Muscle layer of duodenum (tissue), 2 donors: Measurements from ENCODE around the gene SPECC1.

ENCODE experiments used
- H3K27ac ChIP-seq: one replicate; pipeline ENCODE4 v1.7.0; 2013; ENCODE audit warnings: mild to moderate bottlenecking, low read length
- H3K27me3 ChIP-seq: one replicate; pipeline ENCODE4 v1.7.0; 2013; ENCODE audit warnings: low read depth, mild to moderate bottlenecking, control low read depth, low read length
- H3K36me3 ChIP-seq, 2 donors: one replicate each; pipeline ENCODE4 v1.7.0; 2013; ENCODE audit warnings: low read length in 2 of 2, control low read depth in 1 of 2, mild to moderate bottlenecking in 1 of 2; ENCODE audit not compliant: insufficient read depth in 2 of 2, control insufficient read depth in 1 of 2
- H3K4me1 ChIP-seq, 2 donors: one replicate each; pipeline ENCODE4 v1.7.0; 2013; ENCODE audit warnings: low read length in 2 of 2, mild to moderate bottlenecking in 2 of 2, control low read depth in 1 of 2, moderate library complexity in 1 of 2; ENCODE audit not compliant: insufficient read depth in 2 of 2, control insufficient read depth in 1 of 2
- H3K4me3 ChIP-seq, 2 donors: one replicate each; pipeline ENCODE4 v1.7.0; 2013; ENCODE audit warnings: low read length in 2 of 2, low read depth in 1 of 2, mild to moderate bottlenecking in 1 of 2
- H3K9me3 ChIP-seq, 2 donors: one replicate each; pipeline ENCODE4 v1.7.0; 2013; ENCODE audit warnings: low read length in 2 of 2, control low read depth in 1 of 2, mild to moderate bottlenecking in 1 of 2; ENCODE audit not compliant: control insufficient read depth in 1 of 2
- donor health status: healthy.

Gene SPECC1

DNA sequence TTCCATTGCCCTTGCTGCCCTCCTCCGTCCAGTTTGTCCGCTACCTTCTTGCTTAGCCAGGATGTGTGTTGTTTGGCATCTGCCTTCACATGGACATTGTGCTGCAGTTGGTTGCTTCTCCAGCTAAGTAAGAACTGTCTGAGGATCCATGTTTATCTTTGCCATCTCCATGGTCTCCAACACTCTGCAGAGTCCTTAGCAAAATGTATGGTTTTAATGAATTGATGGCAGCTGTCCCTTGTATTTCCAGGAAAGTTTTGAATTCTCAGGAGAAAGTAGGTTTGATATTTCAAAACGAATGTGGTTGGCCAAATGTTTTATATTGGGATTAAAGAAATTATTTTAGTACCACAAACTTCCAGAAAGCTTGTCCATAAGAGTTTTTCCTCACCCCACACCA is 160.9 kb downstream of the SPECC1 start:
- Histone ChIP-seq H3K9me3 (no peaks in the 10 kb centered on the region), H3K36me3 (no peaks in the 10 kb centered on the region), H3K27ac (no peak overlapping the region), H3K27me3 (no peaks in the 10 kb centered on the region), H3K4me1 (no peaks in the 10 kb centered on the region), H3K4me3 (no peak overlapping the region)

DNA sequence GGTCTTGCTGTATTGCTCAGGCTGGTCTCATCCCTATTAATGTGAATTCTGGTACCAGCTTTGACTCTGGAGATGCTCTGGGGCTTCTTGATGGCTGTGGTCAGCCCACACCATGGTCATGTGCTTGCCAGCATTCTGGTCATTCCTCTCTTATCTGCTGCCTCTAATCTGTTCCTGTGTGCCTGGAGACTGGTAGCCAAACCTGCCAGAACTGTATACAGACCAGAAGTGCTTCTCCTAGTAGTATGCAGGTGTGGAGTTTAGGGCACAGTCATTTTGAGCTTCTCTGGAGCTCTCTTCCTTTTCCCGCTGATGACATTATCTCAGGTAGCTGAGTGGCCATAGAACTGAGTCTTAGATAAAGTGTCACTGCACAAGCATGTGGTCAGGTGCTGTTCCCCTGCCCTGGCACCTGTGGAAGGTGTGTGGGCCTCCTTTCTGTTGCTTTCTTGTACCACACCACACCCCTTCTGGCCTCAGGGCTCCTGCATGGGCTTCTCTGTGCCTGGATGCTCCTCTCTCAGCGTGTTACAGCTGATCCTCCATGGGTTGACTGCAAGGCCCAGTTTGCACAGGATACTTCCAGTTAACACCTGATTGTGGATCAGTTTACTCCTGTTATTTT is 162.7 kb downstream of the SPECC1 start:
- Histone ChIP-seq H3K9me3 (no peaks in the 10 kb centered on the region), H3K27me3 (no peaks in the 10 kb centered on the region), H3K27ac (no peak overlapping the region), H3K4me1 (no peaks in the 10 kb centered on the region), H3K36me3 (no peaks in the 10 kb centered on the region), H3K4me3 (no peak overlapping the region)

DNA sequence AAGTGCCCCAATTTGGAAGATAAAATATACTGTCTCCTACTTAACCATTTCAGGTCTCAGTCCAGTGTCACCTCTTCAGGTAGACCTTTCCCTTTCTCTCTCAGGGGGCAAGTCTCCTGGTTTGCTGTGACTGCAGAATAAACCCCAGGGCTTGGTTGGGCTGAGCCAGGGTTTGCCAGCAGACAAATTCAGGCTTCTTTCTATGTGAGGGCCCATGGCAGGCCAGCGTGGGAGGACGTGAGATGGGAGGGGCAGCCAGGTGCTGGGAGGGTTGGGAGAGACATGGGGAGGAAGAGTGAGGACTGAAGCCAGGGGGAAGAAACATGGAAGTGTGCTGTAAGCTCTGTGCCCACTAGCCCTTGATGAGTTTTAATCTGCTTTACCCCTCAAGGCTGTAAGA is 163.2 kb downstream of the SPECC1 start:
- Histone ChIP-seq H3K27ac (no peak overlapping the region), H3K9me3 (no peaks in the 10 kb centered on the region), H3K4me3 (no peak overlapping the region), H3K27me3 (no peaks in the 10 kb centered on the region), H3K36me3 (no peaks in the 10 kb centered on the region), H3K4me1 (no peaks in the 10 kb centered on the region)

DNA sequence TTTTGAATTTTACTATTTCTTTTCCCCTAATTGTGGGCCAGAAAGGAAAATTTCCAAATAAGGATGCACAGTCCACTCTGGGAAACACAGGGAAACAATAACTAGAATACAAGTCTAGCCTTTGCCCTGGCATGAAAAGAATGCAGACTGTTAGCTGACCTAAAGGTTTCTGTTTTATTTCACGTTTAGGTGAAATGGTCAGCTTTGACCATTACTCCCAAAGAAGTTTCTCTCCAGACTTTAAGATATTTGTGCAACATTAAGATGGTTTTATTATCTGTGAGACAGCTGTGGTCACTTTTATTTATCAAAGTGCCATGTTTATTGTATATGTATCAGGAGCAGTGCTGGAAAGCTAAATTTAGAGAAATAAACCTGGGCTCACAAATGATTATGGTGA is 163.9 kb downstream of the SPECC1 start:
- Histone ChIP-seq H3K4me3 (no peak overlapping the region), H3K9me3 (no peaks in the 10 kb centered on the region), H3K27ac (no peak overlapping the region), H3K36me3 (no peaks in the 10 kb centered on the region), H3K4me1 (no peaks in the 10 kb centered on the region), H3K27me3 (no peaks in the 10 kb centered on the region)

DNA sequence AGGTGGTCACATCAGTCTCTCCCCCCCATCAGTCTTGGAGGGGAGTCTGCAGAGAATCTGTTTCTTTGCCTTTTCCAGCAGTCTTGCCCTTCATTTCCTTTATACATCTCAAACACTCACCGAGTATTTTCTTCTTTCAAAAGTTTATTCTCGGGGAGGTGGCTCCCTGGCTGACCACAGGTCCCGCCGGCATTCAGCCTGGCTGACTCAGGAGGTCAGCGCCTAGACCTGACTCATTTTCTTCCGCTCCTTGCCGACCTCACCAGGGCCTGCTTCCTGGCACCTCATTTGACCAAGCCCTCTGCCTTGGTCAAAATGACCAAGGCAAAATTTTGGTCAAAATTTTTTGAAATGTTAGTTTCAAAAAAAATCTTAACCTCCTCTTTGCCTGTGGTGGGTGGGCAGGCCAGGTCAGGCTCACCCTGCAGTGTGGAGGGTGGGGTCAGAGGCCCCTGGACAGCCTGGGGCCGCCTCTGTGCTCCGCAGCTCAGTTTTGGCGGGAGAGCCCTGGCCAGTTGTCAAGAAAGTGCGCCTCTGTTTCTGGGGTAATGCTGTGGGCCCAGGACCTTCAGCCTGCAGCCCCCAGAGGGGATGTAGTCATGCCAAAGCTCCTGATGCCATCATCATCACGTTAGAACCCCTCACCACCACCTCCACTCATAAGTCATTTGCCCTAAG is 165.6 kb downstream of the SPECC1 start:
- Histone ChIP-seq H3K4me3 (no peak overlapping the region), H3K36me3 (no peaks in the 10 kb centered on the region), H3K4me1 (no peaks in the 10 kb centered on the region), H3K9me3 (no peaks in the 10 kb centered on the region), H3K27me3 (no peaks in the 10 kb centered on the region), H3K27ac (no peak overlapping the region)

DNA sequence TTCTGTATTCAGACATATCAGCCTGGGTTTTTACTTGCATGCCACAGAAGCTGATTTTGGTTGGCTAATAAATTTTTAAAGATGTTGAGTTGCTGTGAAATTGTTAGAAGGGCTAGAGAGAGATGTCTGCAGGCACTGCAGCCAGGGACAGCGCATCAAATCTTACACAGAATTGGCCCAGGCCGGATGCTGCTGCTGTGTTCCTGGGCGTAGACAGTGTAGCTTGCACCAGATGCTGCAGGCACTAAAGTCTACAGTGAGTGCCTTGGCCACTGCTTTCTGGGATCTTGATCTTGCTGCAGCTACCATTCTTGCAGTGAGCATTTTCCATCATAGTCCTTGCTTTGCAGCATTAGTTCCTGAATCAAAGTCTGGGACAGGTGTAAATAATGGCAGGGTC is 169.9 kb downstream of the SPECC1 start:
- Histone ChIP-seq H3K4me1 (no peaks in the 10 kb centered on the region), H3K36me3 (no peaks in the 10 kb centered on the region), H3K27me3 (no peaks in the 10 kb centered on the region), H3K27ac (no peak overlapping the region), H3K9me3 (no peaks in the 10 kb centered on the region), H3K4me3 (no peak overlapping the region)

DNA sequence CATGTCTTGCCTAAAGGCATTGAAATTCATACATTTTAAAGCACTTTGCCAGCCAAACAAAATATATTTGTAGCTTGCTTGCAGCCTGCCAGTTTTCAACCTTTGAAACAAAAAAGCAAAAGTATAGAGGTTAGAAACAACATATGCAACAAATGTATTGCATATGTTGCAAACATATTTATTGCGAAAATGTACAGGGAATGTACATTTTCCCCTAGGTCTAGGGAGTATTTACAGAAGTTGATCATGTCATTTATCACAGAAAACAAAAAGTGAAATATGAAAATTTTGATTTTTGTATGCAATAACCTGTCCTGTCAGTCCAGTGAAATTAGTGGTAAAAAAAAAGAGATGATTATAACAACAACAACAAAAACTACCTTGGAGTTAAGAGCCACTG is 171.5 kb downstream of the SPECC1 start:
- Histone ChIP-seq H3K27ac (no peak overlapping the region), H3K4me1 (no peaks in the 10 kb centered on the region), H3K27me3 (no peaks in the 10 kb centered on the region), H3K9me3 (no peaks in the 10 kb centered on the region), H3K36me3 (no peaks in the 10 kb centered on the region), H3K4me3 (no peak overlapping the region)

DNA sequence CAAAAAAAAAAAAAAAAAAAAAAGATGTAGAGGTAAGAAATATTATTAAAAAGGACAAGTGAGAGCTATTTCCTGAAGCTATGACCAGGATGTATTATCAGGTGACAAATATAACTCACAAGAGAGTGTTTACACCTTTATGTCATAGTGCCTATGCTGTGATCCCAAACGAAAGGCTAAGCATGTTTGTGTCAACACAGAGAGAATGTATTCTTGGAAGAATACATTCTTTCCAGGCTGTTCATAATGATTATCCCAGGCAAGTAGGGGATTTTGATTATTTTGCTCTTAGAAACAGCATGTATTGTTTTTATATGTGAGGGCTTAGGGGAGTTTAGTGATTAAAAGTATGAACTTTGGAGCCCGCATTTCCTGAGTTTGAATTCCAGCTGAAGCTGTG is 175.0 kb downstream of the SPECC1 start:
- Histone ChIP-seq H3K4me3 (no peak overlapping the region), H3K36me3 (no peaks in the 10 kb centered on the region), H3K27me3 (no peaks in the 10 kb centered on the region), H3K9me3 (no peaks in the 10 kb centered on the region), H3K4me1 (no peaks in the 10 kb centered on the region), H3K27ac (no peak overlapping the region)

DNA sequence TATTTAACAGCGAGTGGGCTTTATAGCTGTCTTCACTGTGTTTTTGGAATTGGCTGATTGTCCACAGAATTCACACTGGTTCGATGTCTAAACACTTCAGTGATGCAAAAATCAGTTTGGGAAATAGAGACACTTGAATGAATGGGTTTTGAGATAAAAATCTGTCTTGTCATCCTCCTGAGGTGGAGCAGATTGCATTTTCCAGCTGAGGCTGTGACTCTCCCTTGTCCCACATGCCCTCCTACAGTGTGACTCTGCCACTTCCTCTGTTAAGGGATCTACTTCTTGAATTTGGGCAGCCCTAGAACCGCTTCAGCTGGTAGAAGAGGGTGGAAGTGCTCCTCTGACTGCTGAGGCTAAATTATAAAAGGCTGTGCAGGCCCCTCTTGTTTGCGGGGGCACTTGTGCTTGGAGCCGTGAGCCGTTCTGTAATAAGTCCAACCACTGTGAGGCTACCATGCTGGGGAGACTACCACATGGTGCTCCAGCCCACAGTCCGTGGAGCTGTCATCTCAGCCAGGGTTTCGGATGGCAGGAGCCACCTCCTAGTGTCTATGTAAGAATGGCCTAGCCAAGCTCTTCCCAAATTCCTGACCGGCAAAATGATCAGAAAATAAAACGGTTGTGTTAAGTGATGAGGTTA is 175.9 kb downstream of the SPECC1 start:
- H3K4me1 ChIP-seq, result no peaks in the 10 kb centered on the region
- no peak overlapping the region for H3K27ac ChIP-seq
- H3K36me3 ChIP-seq, result no peaks in the 10 kb centered on the region

DNA sequence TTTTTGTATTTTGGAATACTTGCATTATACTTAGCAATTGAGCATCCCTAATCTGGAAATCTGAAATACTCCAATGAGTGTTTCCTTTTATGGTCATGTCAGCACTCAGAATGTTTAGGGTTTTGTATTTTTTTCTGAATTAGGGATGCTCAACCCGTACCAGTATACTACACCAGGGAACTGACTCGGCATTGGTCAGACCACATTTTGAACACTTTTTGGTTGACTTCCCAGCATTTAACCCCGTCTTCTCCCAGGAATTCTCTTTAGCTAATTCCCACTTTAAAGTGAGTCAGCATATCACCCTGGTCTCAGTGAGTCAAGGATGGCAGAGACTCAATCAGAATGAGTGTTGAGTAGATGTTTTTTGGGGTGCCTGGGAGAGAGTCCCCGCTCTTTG is 177.9 kb downstream of the SPECC1 start:
- Histone ChIP-seq H3K27ac (no peak overlapping the region), H3K36me3 (no peaks in the 10 kb centered on the region), H3K4me3 (no peak overlapping the region), H3K9me3 (no peaks in the 10 kb centered on the region), H3K27me3 (no peaks in the 10 kb centered on the region), H3K4me1 (peaks cover 0 to 5% of the 10 kb centered on the region in 2 donors)

More for the DNA sequence above, 175.9 kb downstream of the SPECC1 start:
- no peaks in the 10 kb centered on the region for H3K9me3 ChIP-seq
- H3K4me3 ChIP-seq, result no peak overlapping the region
- H3K27me3 ChIP-seq, result no peaks in the 10 kb centered on the region

DNA sequence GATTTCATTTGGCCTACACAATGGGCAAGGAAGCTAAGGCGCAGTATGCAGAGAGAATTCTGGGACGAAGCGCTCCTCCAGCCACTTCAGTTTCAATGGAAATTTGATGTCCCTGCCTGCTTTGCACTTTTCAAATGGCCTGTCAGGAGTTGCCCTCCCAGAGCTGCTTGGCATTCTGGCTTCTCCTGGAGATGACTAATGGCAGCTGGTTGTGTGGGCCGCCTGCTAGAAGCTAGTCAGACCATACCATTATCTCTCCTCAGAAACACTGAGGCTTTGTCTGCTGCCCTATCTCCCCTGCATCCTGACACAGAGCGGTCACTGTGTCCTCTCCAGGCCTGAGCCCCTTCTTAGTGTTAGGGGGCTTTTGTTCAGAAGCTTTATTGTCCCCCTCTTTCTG is 180.1 kb downstream of the SPECC1 start:
- Histone ChIP-seq H3K9me3 (no peaks in the 10 kb centered on the region), H3K4me3 (no peak overlapping the region), H3K27me3 (no peaks in the 10 kb centered on the region), H3K4me1 (peaks cover 0 to 5% of the 10 kb centered on the region in 2 donors), H3K27ac (peak overlapping the region; percentile 12), H3K36me3 (no peaks in the 10 kb centered on the region)
